Breast epithelium (tissue), 3 donors: ENCODE measurements around the gene PIK3IP1.

Source experiments
- CTCF ChIP-seq, 3 donors: fragments of 450-650 bp; IDR thresholded peaks; one replicate each; pipeline ENCODE4 v1.5.1; 2016 to 2017; ENCODE audit warnings: antibody characterized with exemption in 3 of 3, mild to moderate bottlenecking in 3 of 3, moderate library complexity in 3 of 3
- POLR2A ChIP-seq: fragments of 450-650 bp; IDR thresholded peaks from one replicate; pipeline ENCODE4 v1.6.1; 2016; ENCODE audit warnings: antibody characterized with exemption, mild to moderate bottlenecking, moderate library complexity
- POLR2AphosphoS5 ChIP-seq, 3 donors: sonication (generic); formaldehyde crosslinking; IDR thresholded peaks; one replicate each; pipeline ENCODE4 v1.6.1; 2017; ENCODE audit warnings: antibody characterized with exemption in 3 of 3

GRCh38 chr22:31295831-31296657 is 3.8 kb upstream of the PIK3IP1 start:
- TF ChIP-seq CTCF (IDR thresholded peaks at IDR 0.05) (no peak), POLR2A (no peak), POLR2AphosphoS5 (IDR thresholded peaks at IDR 0.05) (no peak)
